Upper lobe of right lung (tissue), 1 donor: ENCODE results near the gene KRTAP9-2. TPM values are rescaled to one million over a fixed set of nuclear protein-coding genes. Genes with fewer than 3 reads are reported as not detected.
"Not testable (repeated sequence)": the region's sequence is repeated elsewhere in the genome, so short reads cannot be mapped to it uniquely, and the experiment has no call there.

Experiments used
- ATAC-seq: fragments of 200-7000 bp; cut with Tn5 transposase; one replicate; pipeline ENCODE4 v1.9.1; 2020; ENCODE audit warnings: mild to moderate bottlenecking, moderate library complexity
- DNase-seq: peaks from one replicate; pipeline ENCODE4 v3.0.0-alpha.2; 2020
- H3K27ac ChIP-seq: fragments of 200-600 bp; one replicate; pipeline ENCODE4 v1.8.0; 2022
- H3K27me3 ChIP-seq: fragments of 200-600 bp; one replicate; pipeline ENCODE4 v1.8.0; 2022; ENCODE audit warnings: mild to moderate bottlenecking
- H3K36me3 ChIP-seq: fragments of 200-600 bp; one replicate; pipeline ENCODE4 v1.8.0; 2022
- H3K4me1 ChIP-seq: fragments of 200-600 bp; one replicate; pipeline ENCODE4 v1.8.0; 2022
- H3K4me3 ChIP-seq: fragments of 200-600 bp; one replicate; pipeline ENCODE4 v1.8.0; 2022; ENCODE audit warnings: mild to moderate bottlenecking
- H3K9me3 ChIP-seq: fragments of 200-600 bp; one replicate; pipeline ENCODE4 v1.8.0; 2022
- intact Hi-C: fragments of 100-400 bp; cut with DNase I; formaldehyde crosslinking; loops from one replicate; pipeline ENCODE4 v1.11.0; 2022
- total RNA-seq: library from RNA; stranded (reverse); fragmentation: NEBNext Ultra II Directional; extraction: Animal tissue kit (Norgen Biotek cat#: 25700); gene quantifications from one replicate; pipeline ENCODE4 v1.2.1, GENCODE V29; 2021
- TF ChIP-seq, protein P1 (sequence below): fragments of 200-600 bp; IDR thresholded peaks from one replicate; pipeline ENCODE4 v1.8.0; 2022; ENCODE audit warnings: antibody characterized with exemption
- donor health status: DM: no; HTN: yes; CAD: no; lungs with severe emphysema.

Gene KRTAP9-2
- total RNA-seq, 1 donor from 2014 or later = not detected

DNA sequence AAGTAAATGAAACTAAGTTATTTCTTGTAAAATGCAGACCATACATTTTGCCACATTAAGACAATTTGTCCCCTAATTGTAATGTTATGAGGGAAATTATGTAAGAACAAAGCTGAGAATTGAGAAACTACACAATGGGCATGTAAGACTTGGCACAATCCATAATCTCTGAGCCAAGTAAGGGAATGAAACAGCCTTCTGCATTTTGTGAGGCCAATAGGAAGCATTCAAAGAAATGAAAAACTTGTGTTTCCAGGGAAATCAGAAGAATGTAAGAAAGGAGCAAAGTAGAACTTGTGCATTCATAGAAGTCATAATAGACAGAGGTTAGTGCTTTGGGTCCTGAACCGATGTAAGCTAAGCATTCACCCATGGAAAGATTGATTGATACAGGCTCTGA lies 24.8 kb downstream of the KRTAP9-2 start:
- Histone ChIP-seq H3K36me3 (no peaks in the 10 kb centered on the region), H3K4me1 (no peaks in the 10 kb centered on the region), H3K4me3 (no peak overlapping the region), H3K27ac (no peak overlapping the region), H3K27me3 (peaks cover under 1% of the 10 kb centered on the region), H3K9me3 (no peaks in the 10 kb centered on the region)
- DNase-seq = no peak
- TF ChIP-seq, protein P1, sequence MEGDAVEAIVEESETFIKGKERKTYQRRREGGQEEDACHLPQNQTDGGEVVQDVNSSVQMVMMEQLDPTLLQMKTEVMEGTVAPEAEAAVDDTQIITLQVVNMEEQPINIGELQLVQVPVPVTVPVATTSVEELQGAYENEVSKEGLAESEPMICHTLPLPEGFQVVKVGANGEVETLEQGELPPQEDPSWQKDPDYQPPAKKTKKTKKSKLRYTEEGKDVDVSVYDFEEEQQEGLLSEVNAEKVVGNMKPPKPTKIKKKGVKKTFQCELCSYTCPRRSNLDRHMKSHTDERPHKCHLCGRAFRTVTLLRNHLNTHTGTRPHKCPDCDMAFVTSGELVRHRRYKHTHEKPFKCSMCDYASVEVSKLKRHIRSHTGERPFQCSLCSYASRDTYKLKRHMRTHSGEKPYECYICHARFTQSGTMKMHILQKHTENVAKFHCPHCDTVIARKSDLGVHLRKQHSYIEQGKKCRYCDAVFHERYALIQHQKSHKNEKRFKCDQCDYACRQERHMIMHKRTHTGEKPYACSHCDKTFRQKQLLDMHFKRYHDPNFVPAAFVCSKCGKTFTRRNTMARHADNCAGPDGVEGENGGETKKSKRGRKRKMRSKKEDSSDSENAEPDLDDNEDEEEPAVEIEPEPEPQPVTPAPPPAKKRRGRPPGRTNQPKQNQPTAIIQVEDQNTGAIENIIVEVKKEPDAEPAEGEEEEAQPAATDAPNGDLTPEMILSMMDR = no peak
- ATAC-seq = no peak
- intact Hi-C loops = no loop called here

DNA sequence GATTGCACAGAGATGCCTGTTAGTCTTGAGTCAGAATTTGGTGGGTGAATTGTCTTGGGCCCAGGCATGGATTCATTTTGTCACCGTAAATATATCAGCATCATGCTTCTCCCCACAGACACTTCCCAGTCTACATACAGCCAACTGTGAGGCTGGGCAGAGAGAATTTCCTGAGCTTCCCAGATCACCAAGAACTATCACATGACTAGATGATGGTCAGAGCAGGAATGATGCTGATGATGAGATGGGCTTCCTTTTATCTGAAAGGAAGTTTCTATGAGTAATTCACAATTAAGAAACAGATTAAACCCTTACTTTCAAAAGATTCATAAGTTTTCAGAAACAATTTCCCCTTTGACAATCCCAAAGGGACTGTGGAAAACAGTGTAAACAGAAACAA lies 28.4 kb downstream of the KRTAP9-2 start:
- no peak for DNase-seq

DNA sequence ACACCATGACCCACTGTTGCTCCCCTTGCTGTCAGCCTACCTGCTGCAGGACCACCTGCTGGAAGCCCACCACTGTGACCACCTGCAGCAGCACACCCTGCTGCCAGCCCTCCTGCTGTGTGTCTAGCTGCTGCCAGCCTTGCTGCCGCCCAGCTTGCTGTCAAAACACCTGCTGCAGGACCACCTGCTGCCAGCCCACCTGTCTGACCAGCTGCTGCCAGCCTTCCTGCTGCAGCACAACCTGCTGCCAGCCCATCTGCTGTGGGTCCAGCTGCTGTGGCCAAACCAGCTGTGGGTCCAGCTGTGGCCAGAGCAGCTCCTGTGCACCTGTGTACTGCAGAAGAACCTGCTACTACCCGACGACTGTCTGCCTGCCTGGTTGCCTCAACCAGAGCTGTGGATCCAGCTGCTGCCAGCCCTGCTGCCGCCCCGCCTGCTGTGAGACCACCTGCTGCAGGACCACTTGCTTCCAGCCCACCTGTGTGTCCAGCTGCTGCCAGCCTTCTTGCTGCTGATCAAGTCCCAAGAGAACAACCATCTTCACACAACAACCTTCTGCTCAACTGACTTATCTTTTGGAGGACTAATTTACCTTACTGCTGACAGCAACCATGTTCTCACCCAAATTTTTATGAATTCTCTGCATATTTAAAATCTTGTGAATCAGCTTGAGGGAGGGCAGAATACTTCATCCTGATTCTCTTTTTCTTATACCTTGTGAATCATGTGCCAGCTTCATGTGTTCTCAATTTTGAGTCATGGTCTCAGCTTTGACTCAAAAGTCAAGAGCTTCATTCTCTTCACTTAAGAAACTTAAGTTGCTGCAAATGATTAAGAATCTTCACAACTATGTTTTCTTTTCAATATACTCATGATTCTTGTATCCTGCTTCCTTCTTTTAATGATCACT lies 29.2 kb downstream of the KRTAP9-2 start, which contains the start of gene KRTAP9-9:
TSS of gene KRTAP9-9 (plus strand) at position 4 of the 910 bp plus-strand sequence.
- H3K27me3 ChIP-seq = peaks cover 11% of the 10 kb centered on the region
- ATAC-seq, intact Hi-C loops, H3K27ac ChIP-seq, H3K36me3 ChIP-seq, DNase-seq, H3K4me3 ChIP-seq, H3K4me1 ChIP-seq, H3K9me3 ChIP-seq: not testable (repeated sequence)

More for the DNA sequence above, 28.4 kb downstream of the KRTAP9-2 start:
- intact Hi-C loops = no loop called here
- H3K4me3 ChIP-seq = no peak overlapping the region
- H3K36me3 ChIP-seq = no peaks in the 10 kb centered on the region
- TF ChIP-seq, protein P1 = no peak
- H3K9me3 ChIP-seq = no peaks in the 10 kb centered on the region
- H3K4me1 ChIP-seq = no peaks in the 10 kb centered on the region
- ATAC-seq = no peak
- H3K27ac ChIP-seq = no peak overlapping the region
- H3K27me3 ChIP-seq = peaks cover 11% of the 10 kb centered on the region

DNA sequence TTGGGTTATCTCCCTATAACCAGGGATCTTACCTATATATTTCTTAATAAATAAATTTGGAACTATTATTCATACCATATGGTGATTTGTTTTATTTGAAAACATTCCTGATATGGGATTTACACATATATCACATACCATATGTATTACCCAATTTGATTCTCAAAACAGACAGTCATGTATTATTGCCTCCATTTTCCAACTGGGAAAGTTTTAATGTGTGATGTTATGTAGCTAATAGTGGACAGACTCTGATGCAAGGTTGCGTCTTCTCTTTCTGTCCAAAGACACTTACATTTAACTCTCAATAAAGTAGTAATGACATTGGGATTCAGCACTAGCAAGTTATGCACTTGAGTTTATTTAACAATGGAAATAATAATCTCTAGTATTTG lies 29.8 kb downstream of the KRTAP9-2 start:
- H3K36me3 ChIP-seq = no peaks in the 10 kb centered on the region
- peaks cover 11% of the 10 kb centered on the region for H3K27me3 ChIP-seq
- H3K9me3 ChIP-seq = no peaks in the 10 kb centered on the region
- DNase-seq (no peak), ATAC-seq (no peak)
- intact Hi-C loops = no loop called here
- TF ChIP-seq, protein P1 = no peak
- H3K27ac ChIP-seq = no peak overlapping the region
- no peaks in the 10 kb centered on the region for H3K4me1 ChIP-seq
- no peak overlapping the region for H3K4me3 ChIP-seq

DNA sequence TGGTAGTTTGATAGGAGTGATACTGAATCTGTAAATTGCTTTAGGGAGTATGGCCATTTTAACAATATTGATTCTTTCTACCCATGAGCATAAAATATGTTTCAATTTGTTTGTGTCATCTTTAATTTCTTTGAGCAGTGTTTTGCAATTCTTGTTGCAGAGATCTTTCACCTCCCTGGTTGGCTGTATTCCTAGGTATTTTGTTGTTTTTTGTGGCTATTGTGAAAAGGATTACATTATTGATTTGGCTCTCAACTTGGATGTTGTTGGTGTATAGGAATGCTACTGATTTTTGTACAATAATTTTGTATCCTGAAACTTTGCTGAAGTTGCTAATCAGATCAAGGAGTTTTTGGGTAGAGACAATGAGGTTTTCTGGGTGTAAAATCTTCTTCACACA lies 32.0 kb downstream of the KRTAP9-2 start:
- no peaks in the 10 kb centered on the region for H3K9me3 ChIP-seq
- H3K27me3 ChIP-seq = peaks cover 11% of the 10 kb centered on the region
- TF ChIP-seq, protein P1 = no peak
- H3K4me3 ChIP-seq = no peak overlapping the region
- H3K4me1 ChIP-seq = no peaks in the 10 kb centered on the region
- H3K36me3 ChIP-seq = no peaks in the 10 kb centered on the region
- DNase-seq (no peak), ATAC-seq (no peak)
- intact Hi-C loops = no loop called here
- no peak overlapping the region for H3K27ac ChIP-seq

DNA sequence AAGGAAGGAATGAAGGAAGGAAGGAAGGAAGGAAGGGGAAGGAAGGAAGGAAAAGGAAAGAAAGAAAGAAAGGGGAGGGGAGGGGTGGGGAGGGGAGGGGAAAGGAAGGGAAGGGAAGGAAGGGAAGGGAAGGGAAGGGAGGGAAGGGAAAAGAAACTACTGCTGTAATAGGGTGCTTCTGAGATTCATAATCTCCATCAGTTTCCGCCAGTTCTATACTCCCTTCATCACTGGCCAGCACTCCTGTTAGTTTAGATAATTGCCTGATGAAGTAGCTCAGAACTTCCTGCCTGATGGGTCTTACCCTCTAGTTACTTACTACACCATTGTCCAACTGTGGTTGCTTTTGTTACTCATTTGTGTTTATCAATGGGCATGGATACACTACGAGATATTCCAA lies 36.8 kb downstream of the KRTAP9-2 start:
- Histone ChIP-seq H3K36me3 (no peaks in the 10 kb centered on the region), H3K9me3 (no peaks in the 10 kb centered on the region), H3K4me3 (no peak overlapping the region), H3K27me3 (no peaks in the 10 kb centered on the region), H3K4me1 (no peaks in the 10 kb centered on the region), H3K27ac (no peak overlapping the region)
- DNase-seq = no peak
- intact Hi-C loops = no loop called here
- no peak for ATAC-seq
- TF ChIP-seq, protein P1 = no peak
